Upper lobe of left lung (tissue), 4 donors: ENCODE measurements around the gene AP4M1.

Experiments
- CTCF ChIP-seq, 6 experiments: fragments of 450-650 bp in 4 of 6; fragments of 200-600 bp in 2 of 6; sonication (generic) in 2 of 6; IDR thresholded peaks; one replicate each; pipeline ENCODE4 v1.5.1; 2016 to 2019; ENCODE audit warnings: antibody characterized with exemption in 6 of 6
- POLR2A ChIP-seq, 4 donors: fragments of 450-650 bp; IDR thresholded peaks; one replicate each; pipeline ENCODE4 v1.5.1; 2016 to 2017; ENCODE audit warnings: antibody characterized with exemption in 4 of 4, mild to moderate bottlenecking in 2 of 4
- POLR2AphosphoS5 ChIP-seq, 2 donors: sonication (generic); formaldehyde crosslinking; IDR thresholded peaks; one replicate each; pipeline ENCODE4 v1.5.1; 2017; ENCODE audit warnings: antibody characterized with exemption in 2 of 2

- TF ChIP-seq CTCF (IDR thresholded peaks at IDR 0.05) (no peak), POLR2A (IDR thresholded peaks at IDR 0.05) (no peak), POLR2AphosphoS5 (IDR thresholded peaks at IDR 0.05) (no peak)
These were observed 26.6 kb upstream of the AP4M1 start for GRCh38 chr7:100074841-100075240.
